ENCODE results near the gene LHX1.

The LHX1 gene

DNA sequence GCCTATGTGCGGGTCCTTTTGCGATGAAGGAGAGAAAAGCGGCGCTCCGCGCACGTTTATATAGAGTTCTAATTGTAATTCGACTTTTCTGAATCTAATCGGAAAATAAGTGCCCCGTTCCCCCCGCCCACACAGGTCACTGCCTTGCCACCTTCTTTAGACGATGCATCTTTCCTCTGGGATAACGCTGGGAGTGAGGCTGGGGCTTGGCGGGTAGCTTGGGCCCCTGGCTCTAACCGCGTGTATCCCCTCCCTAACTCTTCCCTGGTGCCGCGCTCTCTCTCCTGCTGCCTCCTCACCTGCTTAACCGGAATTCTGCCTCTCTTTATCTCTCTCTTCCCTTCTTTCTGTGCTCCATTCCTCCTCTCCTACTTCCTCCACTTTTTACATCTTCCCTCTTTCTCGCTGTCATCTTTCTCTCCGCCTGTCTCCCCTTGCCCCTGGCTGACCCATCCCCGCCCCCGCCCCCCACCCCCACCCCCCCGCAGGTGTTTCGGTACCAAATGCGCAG is 2.6 kb downstream of the LHX1 start:
- DNase-seq = no peak

- DNase-seq = no peak
Measured at GRCh38 chr17:36940313-36941264, 3.3 kb downstream of the LHX1 start.

DNA sequence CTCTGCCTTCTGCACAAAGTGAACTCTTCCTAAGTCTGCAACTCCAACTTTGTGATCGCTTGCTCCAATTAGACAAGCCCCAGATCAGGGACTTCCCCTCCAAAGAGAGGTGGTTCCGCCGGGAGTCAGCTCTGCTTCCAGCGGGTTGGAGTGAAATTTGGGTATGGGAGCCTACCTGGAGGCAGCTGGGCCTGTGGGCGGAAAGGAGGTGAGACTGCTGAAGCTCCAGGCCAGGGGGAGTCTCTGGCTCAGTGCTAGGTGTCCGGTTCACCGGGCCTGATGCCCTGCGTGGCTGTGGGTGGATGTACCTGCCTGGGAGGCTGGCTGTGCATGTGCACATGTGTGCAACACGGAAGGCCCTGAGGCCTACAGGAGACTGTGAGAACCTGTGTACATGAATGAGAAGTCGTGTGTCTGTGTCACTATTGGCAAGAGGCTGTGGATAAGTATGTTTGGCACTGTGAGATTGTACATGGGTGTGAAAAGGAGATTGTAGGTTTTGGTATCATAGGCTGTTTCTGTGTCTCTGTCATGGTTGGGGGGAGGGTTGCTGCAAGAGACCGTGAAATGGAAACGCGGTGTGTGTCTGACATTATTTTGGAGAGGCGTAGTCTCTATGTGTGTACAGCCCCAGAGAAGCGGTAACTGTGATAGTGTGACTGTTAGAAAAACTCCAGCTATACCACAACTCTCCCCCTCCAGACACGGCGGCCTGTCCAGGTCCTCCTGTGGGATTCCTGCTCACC is 4.2 kb downstream of the LHX1 start:
- no peak for DNase-seq

GRCh38 chr17:36942019-36942599 is 4.8 kb downstream of the LHX1 start:
- DNase-seq = no peak

- DNase-seq = no peak
Measured at GRCh38 chr17:36942631-36943125, 5.4 kb downstream of the LHX1 start.

- DNase-seq = no peak
Measured at GRCh38 chr17:36943250-36944191, 6.2 kb downstream of the LHX1 start.

GRCh38 chr17:36944553-36944952 is 7.3 kb downstream of the LHX1 start:
- DNase-seq = no peak

DNA sequence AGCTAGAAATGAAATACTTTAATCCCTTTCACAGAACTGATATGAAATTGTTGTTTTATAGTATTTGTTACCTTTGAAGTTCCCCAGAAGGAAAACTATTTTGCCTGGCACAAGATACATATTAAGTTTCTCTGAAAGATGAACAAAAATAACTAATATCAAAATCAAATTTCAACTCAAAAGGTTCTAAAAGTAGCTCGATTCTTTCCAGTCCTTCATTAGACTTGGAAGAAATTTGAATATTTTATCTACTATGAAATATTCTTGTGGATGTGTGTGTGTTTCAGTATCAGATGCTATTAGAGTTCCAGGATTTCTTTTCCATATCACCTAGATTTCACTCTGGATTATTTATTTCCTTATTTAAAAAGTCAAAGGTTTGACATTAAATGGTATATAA is 7.9 kb downstream of the LHX1 start:
- no peak for DNase-seq

- no peak for DNase-seq
Measured at GRCh38 chr17:36945959-36946725, 8.9 kb downstream of the LHX1 start.

DNA sequence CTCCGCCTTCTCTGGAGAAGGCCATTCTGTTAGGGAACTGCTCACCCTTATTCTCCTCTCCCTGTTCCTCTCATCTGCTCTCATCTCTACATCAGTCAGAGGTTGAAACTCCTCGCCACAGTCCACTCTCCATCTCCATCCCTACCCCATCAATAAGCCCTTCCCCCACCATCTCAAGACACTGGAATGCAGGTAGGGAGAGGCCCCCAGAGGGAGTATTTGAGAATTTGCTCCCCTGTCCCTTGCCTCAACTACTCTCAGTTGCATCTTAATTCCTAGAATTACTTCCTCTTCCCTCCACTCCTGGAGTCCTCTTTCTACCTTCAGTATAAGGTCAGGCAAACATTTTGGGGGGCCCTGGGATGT is 9.4 kb downstream of the LHX1 start:
- DNase-seq = no peak

- no peak for DNase-seq
Measured at GRCh38 chr17:36947922-36948716, 10.8 kb downstream of the LHX1 start.

- peak; percentile 85 for DNase-seq
Measured at GRCh38 chr17:36948717-36949460, 11.6 kb downstream of the LHX1 start, which contains the start of gene AATF. Gene AATF (plus strand): TSS chr17:36948954. CDS start chr17:36949126, 172 bp downstream.

DNA sequence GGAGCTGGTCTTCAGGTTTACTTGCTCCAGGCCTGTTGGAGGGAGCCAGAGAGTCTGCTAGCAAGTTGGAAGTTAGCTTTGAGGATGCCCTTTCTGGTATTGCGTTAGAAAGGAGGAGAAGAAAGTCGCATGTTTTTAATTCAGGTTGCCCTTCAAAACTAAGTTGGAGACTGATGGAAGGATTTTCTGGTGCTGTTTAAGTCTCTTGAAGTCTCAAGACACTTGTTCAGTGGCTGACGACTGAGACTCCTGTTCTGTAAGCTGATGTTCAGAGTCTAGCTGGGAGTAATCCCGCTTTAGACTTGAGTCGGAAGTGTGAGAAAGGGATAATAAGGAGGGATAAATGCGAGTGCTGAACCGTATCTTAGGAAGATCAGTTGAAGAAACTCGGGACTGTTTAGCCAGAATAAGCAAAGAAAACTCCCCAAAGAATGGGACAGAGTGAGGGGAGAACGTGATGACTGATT is 12.2 kb downstream of the LHX1 start:
- DNase-seq = no peak

GRCh38 chr17:36950027-36950426 is 12.8 kb downstream of the LHX1 start:
- no peak for DNase-seq

GRCh38 chr17:36951084-36951789 is 14.0 kb downstream of the LHX1 start:
- no peak for DNase-seq

- no peak for DNase-seq
Measured at GRCh38 chr17:36971508-36971907, 34.2 kb downstream of the LHX1 start.

DNA sequence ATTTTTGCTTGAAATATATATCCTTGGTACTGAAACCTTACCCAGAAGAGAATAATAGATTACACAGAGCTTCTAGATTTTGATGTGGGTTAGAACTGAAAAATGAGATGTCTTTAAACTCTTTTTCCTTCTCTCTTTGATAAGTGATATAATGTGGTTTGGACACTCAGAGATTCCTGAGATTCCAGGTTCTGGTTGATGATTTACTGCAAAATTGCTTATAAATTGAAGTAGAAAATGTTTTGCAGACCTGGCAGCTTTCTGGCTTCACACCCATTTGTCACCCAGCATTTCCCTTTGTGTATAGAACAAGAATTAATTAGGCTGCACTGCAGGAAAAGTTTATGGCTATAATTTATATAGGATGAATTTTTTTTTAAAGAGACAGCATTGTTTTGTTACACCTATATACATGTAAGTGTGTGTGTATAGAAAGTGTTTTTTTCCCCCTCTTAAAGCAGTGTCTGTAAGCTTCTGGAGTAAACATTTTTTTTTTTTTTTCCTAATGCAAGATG is 35.0 kb downstream of the LHX1 start:
- no peak for DNase-seq

DNA sequence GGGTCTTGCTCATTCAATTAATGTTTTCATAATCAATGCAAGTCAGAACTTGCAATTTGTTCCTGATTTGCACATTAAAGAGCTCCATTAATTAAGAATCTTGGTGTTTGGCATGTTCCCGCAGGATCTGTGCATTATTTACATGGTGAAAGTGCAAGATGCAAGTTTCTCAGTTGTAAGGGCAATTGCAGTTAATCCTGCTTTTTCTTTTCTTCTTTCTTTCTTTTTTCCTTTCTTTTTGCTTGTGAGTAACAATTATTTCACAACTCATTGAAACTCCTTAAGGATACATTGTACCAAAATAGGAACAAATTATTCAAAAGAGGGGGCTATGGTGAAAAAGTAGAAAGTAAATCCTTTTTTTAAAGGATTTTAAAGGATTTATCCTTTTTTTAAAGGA is 35.6 kb downstream of the LHX1 start:
- no peak for DNase-seq
